GM12801 (cell line): ENCODE measurements around the gene KIF9.

Experiments
- TF ChIP-seq, protein P1 (sequence below): IDR thresholded peaks from one replicate; pipeline ENCODE4 v1.5.1; 2011; ENCODE audit warnings: control low read depth; ENCODE audit not compliant: insufficient read length; ENCODE audit errors: extremely low read depth

KIF9 gene

GRCh38 chr3:47238017-47238416 is 44.6 kb downstream of the KIF9 start:
- TF ChIP-seq, protein P1, sequence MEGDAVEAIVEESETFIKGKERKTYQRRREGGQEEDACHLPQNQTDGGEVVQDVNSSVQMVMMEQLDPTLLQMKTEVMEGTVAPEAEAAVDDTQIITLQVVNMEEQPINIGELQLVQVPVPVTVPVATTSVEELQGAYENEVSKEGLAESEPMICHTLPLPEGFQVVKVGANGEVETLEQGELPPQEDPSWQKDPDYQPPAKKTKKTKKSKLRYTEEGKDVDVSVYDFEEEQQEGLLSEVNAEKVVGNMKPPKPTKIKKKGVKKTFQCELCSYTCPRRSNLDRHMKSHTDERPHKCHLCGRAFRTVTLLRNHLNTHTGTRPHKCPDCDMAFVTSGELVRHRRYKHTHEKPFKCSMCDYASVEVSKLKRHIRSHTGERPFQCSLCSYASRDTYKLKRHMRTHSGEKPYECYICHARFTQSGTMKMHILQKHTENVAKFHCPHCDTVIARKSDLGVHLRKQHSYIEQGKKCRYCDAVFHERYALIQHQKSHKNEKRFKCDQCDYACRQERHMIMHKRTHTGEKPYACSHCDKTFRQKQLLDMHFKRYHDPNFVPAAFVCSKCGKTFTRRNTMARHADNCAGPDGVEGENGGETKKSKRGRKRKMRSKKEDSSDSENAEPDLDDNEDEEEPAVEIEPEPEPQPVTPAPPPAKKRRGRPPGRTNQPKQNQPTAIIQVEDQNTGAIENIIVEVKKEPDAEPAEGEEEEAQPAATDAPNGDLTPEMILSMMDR: no peak

DNA sequence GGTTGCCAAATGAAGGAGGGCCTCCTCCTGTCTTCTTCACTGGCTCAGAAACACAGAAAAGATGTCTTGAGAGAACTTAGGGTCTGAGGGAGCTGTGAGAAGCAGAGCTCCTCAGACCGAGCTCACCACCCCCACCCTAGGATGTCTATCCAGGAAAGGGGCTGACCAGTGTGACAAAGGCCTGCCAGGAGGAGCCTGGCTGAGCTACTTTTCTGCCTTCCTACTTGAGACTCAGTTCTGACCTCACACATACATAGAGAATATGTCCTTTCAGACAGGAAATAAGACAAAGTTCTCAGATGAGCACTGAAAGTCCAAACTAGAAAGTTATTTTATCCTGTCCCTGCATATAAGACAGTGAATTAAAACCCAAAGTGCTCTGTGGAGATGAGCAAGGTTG is 54.5 kb downstream of the KIF9 start:
- TF ChIP-seq, protein P1: no peak

DNA sequence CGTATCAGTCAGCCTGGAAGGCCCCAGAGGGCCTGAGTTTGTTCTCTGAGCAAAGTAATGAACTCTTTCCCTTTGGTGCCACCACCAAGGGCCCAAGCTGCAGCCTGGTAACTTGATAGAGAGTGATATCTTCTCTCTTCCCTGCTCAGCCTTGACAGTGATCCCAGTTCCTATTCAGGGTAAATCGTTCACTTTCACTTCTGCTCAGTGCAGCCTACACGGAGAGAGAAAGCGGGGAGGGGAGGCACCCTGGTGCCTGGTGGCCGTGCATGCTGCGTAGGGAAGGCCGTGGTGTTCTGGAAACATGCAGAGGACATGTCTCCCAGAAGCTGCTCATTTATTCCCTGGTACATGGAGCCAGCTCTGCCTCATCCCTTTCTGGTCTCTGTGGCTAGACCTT is 54.9 kb downstream of the KIF9 start:
- TF ChIP-seq, protein P1: no peak

- TF ChIP-seq, protein P1: no peak
Observed at GRCh38 chr3:47225310-47225906, 57.2 kb downstream of the KIF9 start.

- TF ChIP-seq, protein P1: no peak
Observed at GRCh38 chr3:47223755-47224154, 58.8 kb downstream of the KIF9 start.

DNA sequence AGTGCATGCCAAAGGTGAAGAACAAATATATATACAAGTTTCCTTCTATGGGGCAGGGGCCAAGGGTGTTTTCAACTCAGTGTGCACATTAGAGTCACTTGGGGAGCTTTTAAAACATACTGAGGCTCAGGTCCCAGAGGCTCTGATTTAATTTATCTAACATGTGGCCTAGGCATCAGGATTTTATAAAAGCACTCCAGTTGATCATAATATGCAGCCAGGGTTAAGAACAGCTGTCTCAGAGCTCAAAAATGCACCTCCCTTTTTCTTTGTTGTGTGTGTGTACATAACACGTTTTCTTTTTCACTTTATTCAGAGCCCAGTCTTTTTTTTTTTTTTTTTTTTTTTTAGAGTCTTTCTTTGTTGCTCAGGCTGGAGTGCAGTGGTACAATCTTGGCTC is 60.8 kb downstream of the KIF9 start:
- TF ChIP-seq, protein P1: no peak

DNA sequence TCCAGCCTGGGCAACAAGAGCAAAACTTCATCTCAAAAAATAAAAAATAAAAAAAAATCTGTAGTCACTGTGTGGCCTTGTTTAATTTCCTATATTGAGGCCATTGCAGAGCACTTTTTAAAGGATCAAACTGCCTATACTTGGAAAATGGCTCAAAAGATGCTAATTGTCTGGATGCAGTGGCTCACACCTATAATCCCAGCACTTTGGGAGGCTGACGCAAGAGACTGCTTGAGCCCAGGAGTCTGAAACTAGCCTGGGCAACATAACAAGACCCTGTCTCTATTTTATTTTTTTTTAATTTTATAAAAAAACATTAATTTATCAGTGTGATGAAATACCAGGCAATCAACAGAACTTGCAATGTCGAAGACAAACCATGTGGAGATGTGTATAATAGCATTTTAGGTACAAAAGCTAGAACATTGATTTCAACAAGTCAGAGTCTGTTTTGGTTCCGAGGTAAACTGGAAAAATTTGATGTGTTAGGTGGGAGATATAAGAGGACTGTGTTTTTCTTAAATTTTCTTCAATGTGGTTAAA is 71.7 kb downstream of the KIF9 start:
- TF ChIP-seq, protein P1: no peak
